ENCODE results near the gene LDB3. TPM values are rescaled to one million over a fixed set of nuclear protein-coding genes. Genes with fewer than 3 reads are reported as not detected.

The LDB3 gene
- total RNA-seq, 2 experiments from 2014 or later = 0.05 to 0.08 TPM

GRCh38 chr10:86666538-86666937 is 1.8 kb upstream of the LDB3 start:
- Mint-ChIP-seq H3K4me3 (no peak overlapping the region), H3K36me3 (ENCODE audit: low read depth) (no peaks in the 10 kb centered on the region), H3K27ac (no peak overlapping the region), H3K4me1 (ENCODE audit: low read depth) (no peaks in the 10 kb centered on the region), H3K27me3 (no peaks in the 10 kb centered on the region), H3K9me3 (no peaks in the 10 kb centered on the region)
- H3K4me1 ChIP-seq (ENCODE audit: insufficient read depth, low read length) = no peaks in the 10 kb centered on the region
- no peaks in the 10 kb centered on the region for H3K36me3 ChIP-seq (ENCODE audit: insufficient read depth, low read length)
- no peaks in the 10 kb centered on the region for H3K27me3 ChIP-seq (ENCODE audit: control insufficient read depth in 1 of 2, insufficient read depth in 2 of 2, low read length in 2 of 2)
- H3K4me3 ChIP-seq (ENCODE audit: low read length) = no peak overlapping the region
- CTCF ChIA-PET = no interaction called here
- no peak for TF ChIP-seq CTCF (IDR thresholded peaks at IDR 0.05)
- DNase-seq = no peak
- intact Hi-C loops (cut with DNase I, micrococcal nuclease) = no loop called here
- H3K27ac ChIP-seq (ENCODE audit: low read depth in 1 of 2, low read length in 2 of 2) = no peak overlapping the region
- POLR2A ChIA-PET = no interaction called here
- H3K9me3 ChIP-seq (ENCODE audit: control insufficient read depth in 1 of 2, insufficient read depth in 1 of 2, low read length in 2 of 2) = no peaks in the 10 kb centered on the region
- ATAC-seq (ENCODE audit: poor library complexity) = no peak

GRCh38 chr10:86667421-86668181 is 710 bp upstream of the LDB3 start:
- no peaks in the 10 kb centered on the region for H3K36me3 ChIP-seq (ENCODE audit: insufficient read depth, low read length)
- no peaks in the 10 kb centered on the region for H3K9me3 ChIP-seq (ENCODE audit: control insufficient read depth in 1 of 2, insufficient read depth in 1 of 2, low read length in 2 of 2)
- Mint-ChIP-seq H3K9me3 (no peaks in the 10 kb centered on the region), H3K4me1 (ENCODE audit: low read depth) (no peaks in the 10 kb centered on the region), H3K36me3 (ENCODE audit: low read depth) (no peaks in the 10 kb centered on the region), H3K4me3 (no peak overlapping the region), H3K27me3 (no peaks in the 10 kb centered on the region), H3K27ac (no peak overlapping the region)
- TF ChIP-seq CTCF (IDR thresholded peaks at IDR 0.05) = no peak
- POLR2A ChIA-PET = no interaction called here
- no peaks in the 10 kb centered on the region for H3K4me1 ChIP-seq (ENCODE audit: insufficient read depth, low read length)
- ATAC-seq (ENCODE audit: poor library complexity) = no peak
- DNase-seq = no peak
- H3K4me3 ChIP-seq (ENCODE audit: low read length) = no peak overlapping the region
- CTCF ChIA-PET = no interaction called here
- intact Hi-C loops (cut with DNase I, micrococcal nuclease) = no loop called here
- no peak overlapping the region for H3K27ac ChIP-seq (ENCODE audit: low read depth in 1 of 2, low read length in 2 of 2)
- H3K27me3 ChIP-seq (ENCODE audit: control insufficient read depth in 1 of 2, insufficient read depth in 2 of 2, low read length in 2 of 2) = no peaks in the 10 kb centered on the region

GRCh38 chr10:86670290-86670811 is 2.0 kb downstream of the LDB3 start:
- intact Hi-C loops (cut with DNase I, micrococcal nuclease) = no loop called here
- CTCF ChIA-PET = no interaction called here
- H3K36me3 ChIP-seq (ENCODE audit: insufficient read depth, low read length) = no peaks in the 10 kb centered on the region
- H3K27me3 Mint-ChIP-seq = no peaks in the 10 kb centered on the region
- no peak overlapping the region for H3K4me3 ChIP-seq (ENCODE audit: low read length)
- H3K27ac Mint-ChIP-seq = no peak overlapping the region
- DNase-seq = no peak
- no peaks in the 10 kb centered on the region for H3K9me3 ChIP-seq (ENCODE audit: control insufficient read depth in 1 of 2, insufficient read depth in 1 of 2, low read length in 2 of 2)
- TF ChIP-seq CTCF (IDR thresholded peaks at IDR 0.05) = no peak
- POLR2A ChIA-PET = no interaction called here
- no peaks in the 10 kb centered on the region for H3K36me3 Mint-ChIP-seq (ENCODE audit: low read depth)
- no peak overlapping the region for H3K27ac ChIP-seq (ENCODE audit: low read depth in 1 of 2, low read length in 2 of 2)
- no peaks in the 10 kb centered on the region for H3K4me1 ChIP-seq (ENCODE audit: insufficient read depth, low read length)
- H3K4me1 Mint-ChIP-seq (ENCODE audit: low read depth) = no peaks in the 10 kb centered on the region
- no peak for ATAC-seq (ENCODE audit: poor library complexity)
- H3K9me3 Mint-ChIP-seq = no peaks in the 10 kb centered on the region
- no peak overlapping the region for H3K4me3 Mint-ChIP-seq
- no peaks in the 10 kb centered on the region for H3K27me3 ChIP-seq (ENCODE audit: control insufficient read depth in 1 of 2, insufficient read depth in 2 of 2, low read length in 2 of 2)

Measured in CD4-positive, alpha-beta T cell (primary cell).